K562 treated with DMSO at 1 percent for 24 hours (cell line): ENCODE results near the gene GATAD2A. TPM values are rescaled to one million over a fixed set of nuclear protein-coding genes. Genes with fewer than 3 reads are reported as not detected.

Source experiments
- total RNA-seq: library from RNA; unstranded; fragments of 300-600 nt; gene quantifications from 2 replicates; pipeline ENCODE4 v1.2.3, GENCODE V29; 2022; ENCODE audit warnings: low read depth; ENCODE audit not compliant: insufficient read depth

GATAD2A gene, protein sequence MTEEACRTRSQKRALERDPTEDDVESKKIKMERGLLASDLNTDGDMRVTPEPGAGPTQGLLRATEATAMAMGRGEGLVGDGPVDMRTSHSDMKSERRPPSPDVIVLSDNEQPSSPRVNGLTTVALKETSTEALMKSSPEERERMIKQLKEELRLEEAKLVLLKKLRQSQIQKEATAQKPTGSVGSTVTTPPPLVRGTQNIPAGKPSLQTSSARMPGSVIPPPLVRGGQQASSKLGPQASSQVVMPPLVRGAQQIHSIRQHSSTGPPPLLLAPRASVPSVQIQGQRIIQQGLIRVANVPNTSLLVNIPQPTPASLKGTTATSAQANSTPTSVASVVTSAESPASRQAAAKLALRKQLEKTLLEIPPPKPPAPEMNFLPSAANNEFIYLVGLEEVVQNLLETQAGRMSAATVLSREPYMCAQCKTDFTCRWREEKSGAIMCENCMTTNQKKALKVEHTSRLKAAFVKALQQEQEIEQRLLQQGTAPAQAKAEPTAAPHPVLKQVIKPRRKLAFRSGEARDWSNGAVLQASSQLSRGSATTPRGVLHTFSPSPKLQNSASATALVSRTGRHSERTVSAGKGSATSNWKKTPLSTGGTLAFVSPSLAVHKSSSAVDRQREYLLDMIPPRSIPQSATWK
- 76.5 and 81.1 TPM in 2 replicates for total RNA-seq

GRCh38 chr19:19404879-19405860 lies at the start of gene GATAD2A:
GATAD2A (plus strand) TSS chr19:19405675; CDS start chr19:19465346, 59,671 bp downstream.

GRCh38 chr19:19514881-19515641 lies 109.6 kb downstream of the GATAD2A start, which contains the start of gene TSSK6:
TSSK6 (minus strand) TSS chr19:19515548; CDS start chr19:19515427, 121 bp downstream.

DNA sequence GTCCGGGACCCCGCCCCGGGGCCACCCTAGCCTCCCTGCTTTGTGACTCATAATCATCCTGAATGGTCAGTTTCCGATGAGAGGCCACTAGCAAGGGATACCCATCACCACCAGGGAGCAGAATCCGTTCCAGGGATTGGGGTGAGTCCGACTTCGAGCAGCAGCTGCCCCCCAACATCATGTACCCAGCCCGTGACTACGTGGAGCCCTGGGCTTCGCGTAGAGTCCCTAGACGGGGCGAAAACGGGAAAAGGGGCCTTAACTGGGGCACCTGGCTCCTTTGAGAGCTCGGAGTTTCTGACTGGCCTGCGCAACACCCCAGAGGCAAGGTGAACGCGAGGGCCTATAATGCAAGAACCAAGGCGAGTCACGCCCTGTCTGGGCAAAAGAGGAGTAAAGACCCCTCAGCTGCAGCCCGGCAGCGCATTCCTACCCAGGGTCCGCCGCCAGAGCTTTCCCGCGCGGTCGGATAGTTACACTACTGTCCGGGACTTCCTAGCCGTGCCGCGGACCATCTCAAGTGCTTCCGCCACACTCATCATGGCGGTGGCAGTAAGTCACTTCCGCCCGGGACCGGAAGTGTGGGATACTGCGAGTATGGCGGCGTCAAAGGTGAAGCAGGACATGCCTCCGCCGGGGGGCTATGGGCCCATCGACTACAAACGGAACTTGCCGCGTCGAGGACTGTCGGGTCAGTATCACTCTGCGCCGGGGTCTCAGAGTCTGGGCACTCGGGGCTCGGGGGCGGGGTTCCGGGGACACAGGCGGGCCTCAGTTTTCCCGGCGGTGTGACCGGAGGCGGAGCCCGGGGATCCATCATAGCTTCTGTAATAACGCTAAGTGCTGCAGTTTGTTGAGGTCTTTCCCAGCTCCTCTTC lies 110.4 kb downstream of the GATAD2A start, which contains the start of gene NDUFA13:
Gene NDUFA13, plus strand, starts transcription at position 584 of the 878 bp plus-strand sequence. Its CDS starts 14 bp downstream, at position 598.

GRCh38 chr19:19528721-19529490 lies 123.4 kb downstream of the GATAD2A start, which contains the start of gene YJEFN3:
YJEFN3 (plus strand) TSS chr19:19528911; CDS start chr19:19528933, 22 bp downstream.

GRCh38 chr19:19538061-19538784 lies 132.7 kb downstream of the GATAD2A start, which contains the start of gene CILP2:
CILP2 (plus strand) TSS chr19:19538265; CDS start chr19:19538350, 85 bp downstream.

Other genes with a start within 250 kb of the GATAD2A start
- 11.4 and 12.9 TPM in 2 replicates for gene MEF2B, start 235.4 kb upstream of the GATAD2A start, total RNA-seq
- 27.4 and 28.6 TPM in 2 replicates for gene BORCS8, start 213.5 kb upstream of the GATAD2A start, total RNA-seq
- 215 and 221 TPM in 2 replicates for gene RFXANK, start 213.4 kb upstream of the GATAD2A start, total RNA-seq
- 13.9 and 20.8 TPM in 2 replicates for gene NR2C2AP, start 202.3 kb upstream of the GATAD2A start, total RNA-seq
- gene NCAN, start 193.7 kb upstream of the GATAD2A start, total RNA-seq: not detected in 2 replicates
- gene TM6SF2, start 132.4 kb upstream of the GATAD2A start, total RNA-seq: not detected in 2 replicates
- 53.4 and 56.5 TPM in 2 replicates for gene SUGP1, start 85.2 kb upstream of the GATAD2A start, total RNA-seq
- gene MAU2, start 84.8 kb upstream of the GATAD2A start, total RNA-seq: 41.5 and 43.6 TPM in 2 replicates
- gene TSSK6, start 109.9 kb downstream of the GATAD2A start, total RNA-seq: 8.9 and 10.1 TPM in 2 replicates
- gene NDUFA13, start 110.5 kb downstream of the GATAD2A start, total RNA-seq: 350 and 378 TPM in 2 replicates
- 7.8 and 11.1 TPM in 2 replicates for gene YJEFN3, start 123.2 kb downstream of the GATAD2A start, total RNA-seq
- 0.87 and 0.93 TPM in 2 replicates for gene CILP2, start 132.6 kb downstream of the GATAD2A start, total RNA-seq
- gene PBX4, start 213.0 kb downstream of the GATAD2A start, total RNA-seq: 4.4 and 5.2 TPM in 2 replicates
- 16.8 and 20.5 TPM in 2 replicates for gene LPAR2, start 222.5 kb downstream of the GATAD2A start, total RNA-seq
- 19.7 and 23.2 TPM in 2 replicates for gene GMIP, start 238.0 kb downstream of the GATAD2A start, total RNA-seq